ENCODE results near the gene TXNRD2. TPM values are rescaled to one million over a fixed set of nuclear protein-coding genes. Genes with fewer than 3 reads are reported as not detected.
A peak's percentile ranks its signal among the peaks of the same experiment; 100 is the strongest.

TXNRD2 gene
- total RNA-seq, 1 experiment from 2014 or later, result 33.7 TPM

- Mint-ChIP-seq H3K36me3 (ENCODE audit: insufficient read depth, unreplicated experiment) (peaks cover 55% of the 10 kb centered on the region), H3K4me3 (ENCODE audit: low read depth, unreplicated experiment) (no peak overlapping the region), H3K9me3 (ENCODE audit: low read depth, unreplicated experiment) (no peaks in the 10 kb centered on the region), H3K27ac (ENCODE audit: unreplicated experiment) (peak overlapping the region; percentile 40), H3K27me3 (ENCODE audit: unreplicated experiment) (no peaks in the 10 kb centered on the region), H3K4me1 (ENCODE audit: low read depth, unreplicated experiment) (peaks cover 13% of the 10 kb centered on the region)
- no peak for DNase-seq
- CTCF ChIA-PET, result interaction anchor here (0.9 to 1.7 kb wide), 3 partner anchors 13 to 44 kb away, joined by 3 to 15 read pairs (median 3); no protein-coding TSS in a partner anchor
- TF ChIP-seq, protein P1, sequence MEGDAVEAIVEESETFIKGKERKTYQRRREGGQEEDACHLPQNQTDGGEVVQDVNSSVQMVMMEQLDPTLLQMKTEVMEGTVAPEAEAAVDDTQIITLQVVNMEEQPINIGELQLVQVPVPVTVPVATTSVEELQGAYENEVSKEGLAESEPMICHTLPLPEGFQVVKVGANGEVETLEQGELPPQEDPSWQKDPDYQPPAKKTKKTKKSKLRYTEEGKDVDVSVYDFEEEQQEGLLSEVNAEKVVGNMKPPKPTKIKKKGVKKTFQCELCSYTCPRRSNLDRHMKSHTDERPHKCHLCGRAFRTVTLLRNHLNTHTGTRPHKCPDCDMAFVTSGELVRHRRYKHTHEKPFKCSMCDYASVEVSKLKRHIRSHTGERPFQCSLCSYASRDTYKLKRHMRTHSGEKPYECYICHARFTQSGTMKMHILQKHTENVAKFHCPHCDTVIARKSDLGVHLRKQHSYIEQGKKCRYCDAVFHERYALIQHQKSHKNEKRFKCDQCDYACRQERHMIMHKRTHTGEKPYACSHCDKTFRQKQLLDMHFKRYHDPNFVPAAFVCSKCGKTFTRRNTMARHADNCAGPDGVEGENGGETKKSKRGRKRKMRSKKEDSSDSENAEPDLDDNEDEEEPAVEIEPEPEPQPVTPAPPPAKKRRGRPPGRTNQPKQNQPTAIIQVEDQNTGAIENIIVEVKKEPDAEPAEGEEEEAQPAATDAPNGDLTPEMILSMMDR (IDR thresholded peaks at IDR 0.05; ENCODE audit: unreplicated experiment), result no peak
- intact Hi-C loops (cut with micrococcal nuclease; ENCODE audit: unreplicated experiment), result loop anchor here (2.0 to 5.0 kb wide), 2 partner anchors 41 to 57 kb away; no protein-coding TSS in a partner anchor
- no TSS peak for BruUV-seq (replicated peaks)
Measured at GRCh38 chr22:19971276-19972124, 29.9 kb upstream of the TXNRD2 start.

DNA sequence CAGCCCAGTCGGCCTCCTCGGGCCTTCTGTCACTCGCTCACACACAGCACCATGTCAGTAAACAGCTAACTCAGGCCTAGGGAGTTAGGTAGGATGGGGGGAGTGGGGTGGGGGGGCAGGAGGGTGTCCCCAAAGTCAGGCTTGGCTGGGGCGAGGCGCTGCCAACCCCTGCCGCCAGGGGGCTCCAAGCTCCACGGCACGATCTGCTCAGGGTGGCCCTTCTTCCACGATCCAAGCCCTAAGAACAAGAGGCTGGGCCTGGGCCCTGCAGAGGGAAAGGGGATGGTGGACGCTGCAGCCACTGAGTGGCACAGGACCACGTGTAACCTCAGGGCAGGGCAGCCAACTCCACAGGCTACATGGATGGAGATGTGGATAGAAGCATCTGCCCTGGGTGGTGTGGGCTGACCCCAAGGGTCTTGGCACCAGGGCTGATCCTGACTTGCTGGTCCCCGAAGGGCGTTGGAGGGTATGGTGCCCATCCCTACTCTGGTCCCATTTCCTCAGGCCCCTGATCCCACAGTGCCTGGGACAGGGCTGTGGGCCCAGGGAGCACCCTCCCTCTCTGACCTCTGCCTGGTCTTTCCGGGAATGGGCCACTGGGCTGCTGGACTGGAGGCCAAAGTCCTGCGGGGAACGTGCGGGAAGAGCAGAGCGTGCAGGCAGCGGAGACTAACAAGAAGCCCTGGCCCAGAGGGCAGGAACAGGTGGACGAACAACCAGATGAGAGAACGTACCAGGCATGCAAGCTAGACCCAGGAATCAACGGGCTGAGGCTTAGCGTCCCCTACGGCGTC, 29.1 kb upstream of the TXNRD2 start:
- H3K4me1 Mint-ChIP-seq (ENCODE audit: low read depth, unreplicated experiment), result peaks cover 19% of the 10 kb centered on the region
- no peaks in the 10 kb centered on the region for H3K27me3 Mint-ChIP-seq (ENCODE audit: unreplicated experiment)
- DNase-seq, result peak; percentile 81
- H3K9me3 Mint-ChIP-seq (ENCODE audit: low read depth, unreplicated experiment), result no peaks in the 10 kb centered on the region
- no peak overlapping the region for H3K27ac Mint-ChIP-seq (ENCODE audit: unreplicated experiment)
- H3K36me3 Mint-ChIP-seq (ENCODE audit: insufficient read depth, unreplicated experiment), result peaks cover 61% of the 10 kb centered on the region
- intact Hi-C loops (cut with micrococcal nuclease; ENCODE audit: unreplicated experiment), result loop anchor here (2.0 to 5.0 kb wide), 2 partner anchors 42 to 58 kb away; no protein-coding TSS in a partner anchor
- CTCF ChIA-PET, result interaction anchor here (0.7 to 1.7 kb wide), 5 partner anchors 13 to 57 kb away, joined by 3 to 15 read pairs (median 4); no protein-coding TSS in a partner anchor
- TF ChIP-seq, protein P1 (IDR thresholded peaks at IDR 0.05; ENCODE audit: unreplicated experiment), result peak; percentile 98
- BruUV-seq (replicated peaks), result no TSS peak
- H3K4me3 Mint-ChIP-seq (ENCODE audit: low read depth, unreplicated experiment), result no peak overlapping the region

- peaks cover 23% of the 10 kb centered on the region for H3K4me1 Mint-ChIP-seq (ENCODE audit: low read depth, unreplicated experiment)
- TF ChIP-seq, protein P1 (IDR thresholded peaks at IDR 0.05; ENCODE audit: unreplicated experiment), result no peak
- no peaks in the 10 kb centered on the region for H3K9me3 Mint-ChIP-seq (ENCODE audit: low read depth, unreplicated experiment)
- H3K36me3 Mint-ChIP-seq (ENCODE audit: insufficient read depth, unreplicated experiment), result peaks cover 62% of the 10 kb centered on the region
- no peak overlapping the region for H3K27ac Mint-ChIP-seq (ENCODE audit: unreplicated experiment)
- DNase-seq, result no peak
- CTCF ChIA-PET, result interaction anchor here (0.7 to 1.7 kb wide), 4 partner anchors 13 to 57 kb away, joined by 3 to 15 read pairs (median 4); no protein-coding TSS in a partner anchor
- intact Hi-C loops (cut with micrococcal nuclease; ENCODE audit: unreplicated experiment), result loop anchor here (2.0 to 5.0 kb wide), 2 partner anchors 42 to 59 kb away; no protein-coding TSS in a partner anchor
- BruUV-seq (replicated peaks), result no TSS peak
- no peaks in the 10 kb centered on the region for H3K27me3 Mint-ChIP-seq (ENCODE audit: unreplicated experiment)
- H3K4me3 Mint-ChIP-seq (ENCODE audit: low read depth, unreplicated experiment), result no peak overlapping the region
Measured at GRCh38 chr22:19970031-19970478, 28.4 kb upstream of the TXNRD2 start.
